ENCODE results near the gene ZNF396. TPM values are rescaled to one million over a fixed set of nuclear protein-coding genes. Genes with fewer than 3 reads are reported as not detected.

Gene ZNF396
- total and polyA plus RNA-seq, 8 donors, result 2.4 to 3.9 (median 3.2) TPM

DNA sequence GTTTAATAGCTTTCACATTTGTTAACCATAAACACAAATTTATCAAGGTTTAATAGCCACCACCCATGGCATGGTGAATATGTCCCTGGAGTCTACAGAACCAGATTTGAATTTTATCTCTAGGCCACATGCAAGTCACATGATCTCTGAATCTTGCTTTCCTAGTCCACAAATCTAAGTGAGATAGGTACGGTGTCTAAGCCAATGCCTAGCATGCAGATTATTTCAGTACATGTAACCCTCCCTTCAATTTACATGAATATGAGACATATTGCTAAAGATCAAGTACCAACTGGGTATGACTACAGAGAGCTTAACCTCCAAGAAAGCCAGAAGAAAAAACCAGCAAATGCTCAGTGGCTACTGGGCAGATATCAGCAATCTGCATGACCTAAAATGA, 42.9 kb downstream of the ZNF396 start:
- H3K27me3 ChIP-seq, result no peaks in the 10 kb centered on the region
- DNase-seq, result no peak
- peaks cover 3 to 79% of the 10 kb centered on the region in 2 donors for H3K36me3 ChIP-seq
- no peak for ATAC-seq
- no peaks in the 10 kb centered on the region for H3K4me1 ChIP-seq
- TF ChIP-seq, protein P1, sequence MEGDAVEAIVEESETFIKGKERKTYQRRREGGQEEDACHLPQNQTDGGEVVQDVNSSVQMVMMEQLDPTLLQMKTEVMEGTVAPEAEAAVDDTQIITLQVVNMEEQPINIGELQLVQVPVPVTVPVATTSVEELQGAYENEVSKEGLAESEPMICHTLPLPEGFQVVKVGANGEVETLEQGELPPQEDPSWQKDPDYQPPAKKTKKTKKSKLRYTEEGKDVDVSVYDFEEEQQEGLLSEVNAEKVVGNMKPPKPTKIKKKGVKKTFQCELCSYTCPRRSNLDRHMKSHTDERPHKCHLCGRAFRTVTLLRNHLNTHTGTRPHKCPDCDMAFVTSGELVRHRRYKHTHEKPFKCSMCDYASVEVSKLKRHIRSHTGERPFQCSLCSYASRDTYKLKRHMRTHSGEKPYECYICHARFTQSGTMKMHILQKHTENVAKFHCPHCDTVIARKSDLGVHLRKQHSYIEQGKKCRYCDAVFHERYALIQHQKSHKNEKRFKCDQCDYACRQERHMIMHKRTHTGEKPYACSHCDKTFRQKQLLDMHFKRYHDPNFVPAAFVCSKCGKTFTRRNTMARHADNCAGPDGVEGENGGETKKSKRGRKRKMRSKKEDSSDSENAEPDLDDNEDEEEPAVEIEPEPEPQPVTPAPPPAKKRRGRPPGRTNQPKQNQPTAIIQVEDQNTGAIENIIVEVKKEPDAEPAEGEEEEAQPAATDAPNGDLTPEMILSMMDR (IDR thresholded peaks at IDR 0.05), result no peak
- no peak overlapping the region for H3K27ac ChIP-seq
- intact Hi-C loops (cut with DNase I), result no loop called here
- no peaks in the 10 kb centered on the region for H3K9me3 ChIP-seq
- H3K4me3 ChIP-seq, result no peak overlapping the region

DNA sequence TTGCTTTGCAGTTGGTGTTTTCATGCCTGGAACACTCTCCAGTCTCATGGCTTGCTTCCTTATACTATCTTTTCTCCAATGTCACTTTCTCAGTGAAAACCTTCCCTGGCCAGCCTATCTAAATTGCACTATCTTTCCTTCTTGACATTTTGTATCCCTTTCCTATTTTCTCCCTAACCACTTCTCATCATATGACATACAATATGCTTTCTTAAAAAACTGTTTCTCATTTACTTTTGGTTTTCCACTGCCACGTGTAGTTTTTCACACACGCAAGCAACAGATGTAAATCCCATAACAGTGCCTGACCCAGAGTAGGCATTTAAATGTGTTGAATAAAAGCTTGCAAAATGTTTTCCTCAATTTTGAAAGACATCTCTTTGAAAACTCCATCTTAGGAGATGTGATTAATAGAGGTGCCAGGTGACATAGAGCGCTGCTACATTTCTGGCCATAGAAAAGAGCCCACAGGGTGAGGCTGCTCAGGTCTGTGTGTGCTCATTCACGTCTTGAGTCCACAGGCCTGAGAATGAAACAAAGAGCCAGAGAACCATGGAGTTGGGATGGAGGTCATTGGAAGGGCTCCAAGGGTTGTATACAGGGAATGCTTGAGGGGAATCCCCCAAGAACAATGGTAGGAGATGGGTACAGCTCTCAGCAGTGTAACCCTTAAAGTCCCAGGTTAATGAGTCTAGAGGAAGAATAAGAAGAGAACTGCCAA, 45.6 kb downstream of the ZNF396 start:
- H3K27me3 ChIP-seq, result no peaks in the 10 kb centered on the region
- peaks cover 0 to 52% of the 10 kb centered on the region in 2 donors for H3K36me3 ChIP-seq
- intact Hi-C loops (cut with DNase I), result no loop called here
- no peak for DNase-seq
- no peaks in the 10 kb centered on the region for H3K4me1 ChIP-seq
- no peak overlapping the region for H3K4me3 ChIP-seq
- no peak overlapping the region for H3K27ac ChIP-seq
- no peaks in the 10 kb centered on the region for H3K9me3 ChIP-seq
- no peak for ATAC-seq
- TF ChIP-seq, protein P1 (IDR thresholded peaks at IDR 0.05), result no peak

DNA sequence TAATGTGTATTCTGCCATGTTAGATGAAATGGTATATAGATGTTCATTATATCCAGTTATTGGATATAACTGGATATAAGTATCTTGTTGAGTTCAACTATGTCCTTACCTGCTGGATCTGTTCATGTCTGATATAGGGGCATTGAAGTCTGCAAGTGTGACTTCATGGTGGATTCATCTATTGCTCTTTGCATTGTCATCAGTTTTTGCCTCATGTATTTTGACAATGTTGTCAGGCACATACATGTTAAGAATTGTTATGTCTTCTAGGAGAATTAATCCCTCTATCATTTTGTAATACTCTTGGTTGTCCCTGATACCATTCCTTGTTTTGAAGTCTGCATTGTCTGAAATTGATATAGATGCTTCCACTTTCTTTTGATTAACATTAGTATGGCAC, 48.3 kb downstream of the ZNF396 start:
- peaks cover 0 to 25% of the 10 kb centered on the region in 2 donors for H3K36me3 ChIP-seq
- H3K27me3 ChIP-seq, result no peaks in the 10 kb centered on the region
- no peaks in the 10 kb centered on the region for H3K4me1 ChIP-seq
- ATAC-seq (no peak), DNase-seq (no peak)
- intact Hi-C loops (cut with DNase I), result no loop called here
- H3K27ac ChIP-seq, result no peak overlapping the region
- H3K4me3 ChIP-seq, result no peak overlapping the region
- TF ChIP-seq, protein P1 (IDR thresholded peaks at IDR 0.05), result no peak
- no peaks in the 10 kb centered on the region for H3K9me3 ChIP-seq

DNA sequence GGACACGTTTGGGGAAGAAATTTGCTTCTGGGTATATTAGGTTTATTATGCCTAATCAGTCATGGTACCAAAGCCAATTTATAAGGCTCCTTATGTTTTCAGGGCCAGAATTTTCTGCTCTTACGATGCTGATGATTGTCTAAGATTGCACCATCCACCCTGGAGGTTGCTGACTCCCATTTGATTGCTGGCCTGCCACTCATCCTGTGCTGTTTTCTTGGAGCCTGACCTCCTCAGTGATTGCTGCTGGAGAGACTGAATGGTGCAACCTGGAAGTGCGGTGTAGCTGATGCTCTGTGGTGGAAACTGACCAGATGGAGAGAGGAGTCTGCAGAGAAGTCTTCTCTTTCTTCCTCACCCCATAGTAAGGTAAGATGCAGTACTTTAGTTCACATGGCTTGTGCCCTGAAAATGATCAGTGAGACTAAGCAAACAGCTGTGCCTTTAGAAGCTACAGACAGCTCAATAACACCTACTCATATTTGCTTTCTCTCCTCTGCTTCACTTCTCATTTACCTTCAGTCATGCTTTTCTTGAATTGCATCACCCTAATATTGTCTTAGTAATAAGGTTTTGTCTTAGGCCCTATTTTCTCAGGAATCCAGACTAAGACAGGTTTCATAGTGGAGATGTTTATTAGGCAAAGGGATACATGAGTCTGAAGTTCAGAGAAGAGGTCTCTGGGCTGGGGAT, 50.3 kb downstream of the ZNF396 start:
- no peaks in the 10 kb centered on the region for H3K9me3 ChIP-seq
- H3K27me3 ChIP-seq, result no peaks in the 10 kb centered on the region
- peaks cover 0 to 5% of the 10 kb centered on the region in 2 donors for H3K36me3 ChIP-seq
- no peak overlapping the region for H3K27ac ChIP-seq
- ATAC-seq (no peak), DNase-seq (no peak)
- no peak overlapping the region for H3K4me3 ChIP-seq
- intact Hi-C loops (cut with DNase I), result no loop called here
- TF ChIP-seq, protein P1 (IDR thresholded peaks at IDR 0.05), result no peak
- H3K4me1 ChIP-seq, result no peaks in the 10 kb centered on the region

DNA sequence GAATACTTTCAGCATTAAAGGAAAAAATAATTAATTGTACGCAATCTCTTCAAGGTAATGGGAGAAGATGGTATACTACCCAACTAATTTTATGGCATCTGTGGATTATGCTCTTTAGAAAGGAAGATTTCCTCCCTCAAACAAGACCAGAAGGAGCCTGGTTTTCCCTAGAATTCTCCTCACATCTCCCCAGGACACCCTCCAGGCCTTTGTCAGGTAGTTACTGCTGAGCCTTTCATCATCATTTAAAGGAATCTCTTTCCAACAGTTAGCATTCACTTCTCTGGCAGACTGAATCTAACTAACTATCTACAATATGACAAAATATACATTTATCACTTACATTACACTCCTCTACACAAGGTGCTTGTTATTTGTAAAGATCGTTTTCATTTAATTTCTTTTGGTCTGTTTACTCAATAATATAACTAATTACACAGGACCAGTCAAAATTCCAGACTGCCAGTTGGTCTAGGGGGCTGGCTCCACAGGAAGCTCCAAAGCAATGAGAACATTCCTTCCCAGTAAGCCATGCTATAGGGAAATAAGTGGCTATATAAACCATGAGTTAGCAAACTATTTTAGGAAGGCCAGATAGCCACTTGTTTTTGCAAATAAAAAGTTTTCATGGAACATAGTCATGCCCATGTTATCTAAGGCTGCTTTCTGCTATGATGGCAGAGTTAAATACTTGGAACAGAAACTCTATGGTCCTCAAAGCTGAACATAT, 52.0 kb downstream of the ZNF396 start:
- no peaks in the 10 kb centered on the region for H3K4me1 ChIP-seq
- H3K27me3 ChIP-seq, result no peaks in the 10 kb centered on the region
- TF ChIP-seq, protein P1 (IDR thresholded peaks at IDR 0.05), result no peak
- H3K9me3 ChIP-seq, result no peaks in the 10 kb centered on the region
- DNase-seq (no peak), ATAC-seq (no peak)
- no peak overlapping the region for H3K4me3 ChIP-seq
- intact Hi-C loops (cut with DNase I), result no loop called here
- no peak overlapping the region for H3K27ac ChIP-seq
- H3K36me3 ChIP-seq, result no peaks in the 10 kb centered on the region

Data from left lung (tissue), 10 donors.